Type B pancreatic cell (in vitro differentiated cells): ENCODE data around the gene MRPL21. TPM values are rescaled to one million over a fixed set of nuclear protein-coding genes. Genes with fewer than 3 reads are reported as not detected.

Experiments used
- DNase-seq: peaks from one replicate; pipeline ENCODE4 v3.0.0; 2021; ENCODE audit warnings: mixed read lengths; ENCODE audit not compliant: unreplicated experiment; ENCODE audit errors: extremely low spot score
- H3K27ac Mint-ChIP-seq: 2 replicates; pipeline ENCODE4 v1.8.0; 2021; ENCODE audit warnings: mild to moderate bottlenecking, mixed read lengths
- H3K27me3 Mint-ChIP-seq: 2 replicates; pipeline ENCODE4 v1.8.0; 2021; ENCODE audit warnings: mixed read lengths
- H3K36me3 Mint-ChIP-seq: 2 replicates; pipeline ENCODE4 v1.8.0; 2021; ENCODE audit warnings: mixed read lengths
- H3K4me1 Mint-ChIP-seq: one replicate; pipeline ENCODE4 v1.8.0; 2021; ENCODE audit warnings: mixed read lengths; ENCODE audit not compliant: unreplicated experiment
- H3K4me3 Mint-ChIP-seq: 2 replicates; pipeline ENCODE4 v1.8.0; 2021; ENCODE audit warnings: mild to moderate bottlenecking, mixed read lengths
- H3K9me3 Mint-ChIP-seq: 2 replicates; pipeline ENCODE4 v1.8.0; 2021; ENCODE audit warnings: mixed read lengths
- CTCF ChIP-seq: fragments of 200-600 bp; sonication (generic); conservative IDR thresholded peaks from 2 replicates; pipeline ENCODE4 v1.5.0; 2021; ENCODE audit warnings: antibody characterized with exemption, mild to moderate bottlenecking
- total RNA-seq: library from RNA; stranded (reverse); gene quantifications from 2 replicates; pipeline ENCODE4 v1.2.1, GENCODE V29; 2021; ENCODE audit warnings: low replicate concordance

Gene MRPL21
- total RNA-seq, 1 donor from 2014 or later = 60.2 TPM

GRCh38 chr11:68882391-68882790 is 21.2 kb downstream of the MRPL21 start:
- peaks cover 3% of the 10 kb centered on the region for H3K36me3 Mint-ChIP-seq
- H3K4me1 Mint-ChIP-seq = no peaks in the 10 kb centered on the region
- H3K27ac Mint-ChIP-seq = no peak overlapping the region
- no peaks in the 10 kb centered on the region for H3K27me3 Mint-ChIP-seq
- no peak for TF ChIP-seq CTCF
- no peak overlapping the region for H3K4me3 Mint-ChIP-seq
- no peak for DNase-seq
- no peaks in the 10 kb centered on the region for H3K9me3 Mint-ChIP-seq

- no peak for TF ChIP-seq CTCF
- Mint-ChIP-seq H3K4me1 (no peaks in the 10 kb centered on the region), H3K27me3 (no peaks in the 10 kb centered on the region), H3K9me3 (no peaks in the 10 kb centered on the region), H3K4me3 (no peak overlapping the region), H3K36me3 (peaks cover 3% of the 10 kb centered on the region), H3K27ac (no peak overlapping the region)
- no peak for DNase-seq
These were observed 22.3 kb downstream of the MRPL21 start for GRCh38 chr11:68881320-68881719.

- Mint-ChIP-seq H3K27me3 (no peaks in the 10 kb centered on the region), H3K36me3 (peaks cover 3% of the 10 kb centered on the region), H3K4me3 (no peak overlapping the region), H3K9me3 (no peaks in the 10 kb centered on the region), H3K27ac (no peak overlapping the region), H3K4me1 (no peaks in the 10 kb centered on the region)
- TF ChIP-seq CTCF = no peak
- no peak for DNase-seq
These were observed 22.8 kb downstream of the MRPL21 start for GRCh38 chr11:68880851-68881250.

- peaks cover 7% of the 10 kb centered on the region for H3K4me1 Mint-ChIP-seq
- TF ChIP-seq CTCF = no peak
- no peaks in the 10 kb centered on the region for H3K9me3 Mint-ChIP-seq
- no peak overlapping the region for H3K4me3 Mint-ChIP-seq
- no peaks in the 10 kb centered on the region for H3K36me3 Mint-ChIP-seq
- no peak for DNase-seq
- H3K27ac Mint-ChIP-seq = no peak overlapping the region
- H3K27me3 Mint-ChIP-seq = no peaks in the 10 kb centered on the region
These were observed 25.6 kb downstream of the MRPL21 start for GRCh38 chr11:68878022-68878421.

GRCh38 chr11:68872216-68873003 is 31.2 kb downstream of the MRPL21 start:
- H3K4me1 Mint-ChIP-seq = peaks cover 38% of the 10 kb centered on the region
- H3K9me3 Mint-ChIP-seq = no peaks in the 10 kb centered on the region
- no peak overlapping the region for H3K4me3 Mint-ChIP-seq
- H3K27ac Mint-ChIP-seq = no peak overlapping the region
- TF ChIP-seq CTCF = no peak
- H3K36me3 Mint-ChIP-seq = no peaks in the 10 kb centered on the region
- no peak for DNase-seq
- H3K27me3 Mint-ChIP-seq = peaks cover 9% of the 10 kb centered on the region
